ENCODE measurements around the gene PTGS1. TPM values are rescaled to one million over a fixed set of nuclear protein-coding genes. Genes with fewer than 3 reads are reported as not detected.

The PTGS1 gene
- total and polyA plus RNA-seq, 2 of the 13 experiments (the other 11 are each of a cell fraction or from before 2014, with no cell fraction given), result 0.07 to 0.08 TPM

GRCh38 chr9:122354536-122355199 is 16.2 kb upstream of the PTGS1 start:
- no peaks in the 10 kb centered on the region for H3K27me3 ChIP-seq (ENCODE audit: control insufficient read depth in 1 of 2, insufficient read depth in 2 of 2, low read length in 2 of 2)
- no peaks in the 10 kb centered on the region for H4K20me1 ChIP-seq (ENCODE audit: insufficient read depth, low read length)
- ATAC-seq (no peak), DNase-seq (ENCODE audit: low spot score) (no peak), FAIRE-seq (no peak)
- intact Hi-C loops (cut with micrococcal nuclease; ENCODE audit: unreplicated experiment) (no loop called here), in situ Hi-C loops (cut with HindIII; ENCODE audit: extremely low pct_ligation_motif_present, low pct_unique_long_range_greater_than_20kb) (loop anchor here (25.0 kb wide), 1 partner anchor 458 kb away; the partner anchor contains the start of gene OR1K1)
- H3K4me1 ChIP-seq (ENCODE audit: insufficient read depth, low read length), result no peaks in the 10 kb centered on the region
- CTCF ChIA-PET (ENCODE audit: low intra/inter-chr PET ratio, low total read pairs), result interaction anchor here (2.3 kb wide), 1 partner anchor 230 kb away, joined by 8 read pairs; no protein-coding TSS in a partner anchor
- no peaks in the 10 kb centered on the region for H3K36me3 ChIP-seq (replicated peaks in 1 of 2; ENCODE audit: control insufficient read depth in 1 of 2, insufficient read depth in 2 of 2, low read length in 2 of 2)
- no peaks in the 10 kb centered on the region for H3K79me2 ChIP-seq (ENCODE audit: insufficient read depth, low read length)
- no peak overlapping the region for H3K4me2 ChIP-seq (ENCODE audit: low read depth, low read length)
- no peak overlapping the region for H3K4me3 ChIP-seq (replicated peaks in 1 of 3; ENCODE audit: insufficient read depth in 1 of 3, low read depth in 2 of 3, low read length in 3 of 3)
- no peak overlapping the region for H2AFZ ChIP-seq (ENCODE audit: low read length)
- BruUV-seq (replicated peaks), result no TSS peak
- no peak overlapping the region for H3K9ac ChIP-seq (ENCODE audit: insufficient read depth, low read depth, low read length)
- WGBS (ENCODE audit: low lambda C conversion rate), result 38% methylated on average over 8 of the region's 8 CpGs
- POLR2A ChIA-PET, result no interaction called here
- no peaks in the 10 kb centered on the region for H3K9me3 ChIP-seq (ENCODE audit: low read length)
- no peak overlapping the region for H3K27ac ChIP-seq (ENCODE audit: extremely low read length, insufficient read depth, low read length)
- TF ChIP-seq HHEX (CRISPR knock-in tag; IDR thresholded peaks at IDR 0.05) (no peak), ELF4 (CRISPR knock-in tag; IDR thresholded peaks at IDR 0.05; ENCODE audit: borderline replicate concordance) (no peak), ATRX (CRISPR knock-in tag; IDR thresholded peaks at IDR 0.05; ENCODE audit: borderline replicate concordance) (no peak), BCLAF1 (IDR thresholded peaks at IDR 0.05) (no peak), NRL (CRISPR knock-in tag; IDR thresholded peaks at IDR 0.05; ENCODE audit: borderline replicate concordance) (no peak), STAT6 (CRISPR knock-in tag; IDR thresholded peaks at IDR 0.05; ENCODE audit: borderline replicate concordance) (no peak), ZNF879 (CRISPR knock-in tag; IDR thresholded peaks at IDR 0.05) (no peak), MXD3 (CRISPR knock-in tag; IDR thresholded peaks at IDR 0.05) (no peak), PRDM15 (CRISPR knock-in tag; IDR thresholded peaks at IDR 0.05) (no peak), ZNF350 (CRISPR knock-in tag; IDR thresholded peaks at IDR 0.05; ENCODE audit: borderline replicate concordance, low read depth) (no peak), HNRNPK (IDR thresholded peaks at IDR 0.05; ENCODE audit: low read depth, low read length, poor library complexity, severe bottlenecking) (no peak)

Measured in HepG2 (cell line).